ENCODE data around the gene GPC4. TPM values are rescaled to one million over a fixed set of nuclear protein-coding genes. Genes with fewer than 3 reads are reported as not detected.

Gene GPC4
- total RNA-seq, 4 donors from 2014 or later = 8.5 to 17.4 (median 12.3) TPM

GRCh38 chrX:133414406-133415275, 648 bp downstream of the GPC4 start:
- Histone ChIP-seq H3K27me3 (no peaks in the 10 kb centered on the region), H3K36me3 (no peaks in the 10 kb centered on the region), H3K9me3 (no peaks in the 10 kb centered on the region), H3K27ac (peak overlapping the region in 2 of 3 donors; percentile 9 to 49), H3K4me3 (replicated peaks in 1 of 3) (peak overlapping the region; percentile 26 to 48 (median 44)), H3K4me1 (peaks cover 9 to 10% of the 10 kb centered on the region in 2 donors)
- peak; percentile 37 to 39 for DNase-seq
- TF ChIP-seq POLR2A (IDR thresholded peaks at IDR 0.05) (peak in 1 of 2 donors; percentile 15), CTCF (IDR thresholded peaks at IDR 0.05) (no peak)
- WGBS, 2 donors = 0% methylated on average over 4 to 13 of the region's 93 CpGs
- intact Hi-C loops (cut with DNase I) = no loop called here

GRCh38 chrX:133413218-133413925, 1.9 kb downstream of the GPC4 start:
- Histone ChIP-seq H3K36me3 (no peaks in the 10 kb centered on the region), H3K4me3 (replicated peaks in 1 of 3) (peak overlapping the region in 2 of 3 donors; percentile 17 to 44), H3K9me3 (no peaks in the 10 kb centered on the region), H3K27me3 (no peaks in the 10 kb centered on the region), H3K27ac (peak overlapping the region in 2 of 3 donors; percentile 38 to 40), H3K4me1 (peaks cover 9 to 12% of the 10 kb centered on the region in 2 donors)
- no peak for TF ChIP-seq CTCF (IDR thresholded peaks at IDR 0.05)
- no peak for TF ChIP-seq POLR2A (IDR thresholded peaks at IDR 0.05)
- intact Hi-C loops (cut with DNase I) = no loop called here
- 12 to 35% methylated on average over 10 to 13 of the region's 38 CpGs for WGBS, 2 donors
- DNase-seq = peak; percentile 15 to 19

GRCh38 chrX:133412665-133413064, 2.6 kb downstream of the GPC4 start:
- intact Hi-C loops (cut with DNase I) = no loop called here
- Histone ChIP-seq H3K36me3 (no peaks in the 10 kb centered on the region), H3K27ac (peak overlapping the region in 2 of 3 donors; percentile 21 to 40), H3K27me3 (no peaks in the 10 kb centered on the region), H3K4me1 (peaks cover 9 to 12% of the 10 kb centered on the region in 2 donors), H3K9me3 (no peaks in the 10 kb centered on the region), H3K4me3 (replicated peaks in 1 of 3) (no peak overlapping the region)
- 73 to 93% methylated on average over 5 of the region's 5 CpGs for WGBS, 2 donors
- TF ChIP-seq CTCF (IDR thresholded peaks at IDR 0.05) (no peak), POLR2A (IDR thresholded peaks at IDR 0.05) (no peak)
- DNase-seq = no peak

GRCh38 chrX:133412246-133412645, 3.0 kb downstream of the GPC4 start:
- Histone ChIP-seq H3K27me3 (no peaks in the 10 kb centered on the region), H3K27ac (peak overlapping the region; percentile 21 to 59 (median 40)), H3K36me3 (no peaks in the 10 kb centered on the region), H3K9me3 (no peaks in the 10 kb centered on the region), H3K4me3 (replicated peaks in 1 of 3) (no peak overlapping the region), H3K4me1 (peaks cover 9 to 12% of the 10 kb centered on the region in 2 donors)
- WGBS, 2 donors = 26 to 39% methylated on average over 3 of the region's 3 CpGs
- no peak for DNase-seq
- TF ChIP-seq POLR2A (IDR thresholded peaks at IDR 0.05) (peak in 1 of 2 donors; percentile 38), CTCF (IDR thresholded peaks at IDR 0.05) (no peak)
- intact Hi-C loops (cut with DNase I) = no loop called here

Measured in thyroid gland (tissue), 4 donors.